Stimulated activated CD4-positive, alpha-beta T cell treated with anti-CD3 and anti-CD28 coated beads, Interleukin-1b, Interleukin-23, amount 100 ng/mL, for 1 hour (primary cell): ENCODE measurements around the gene DNAJC3.

ENCODE experiments used
- DNase-seq, 2 donors: peaks; one replicate each; pipeline ENCODE4 v3.0.0-alpha.2; 2020; ENCODE audit warnings: low read depth in 2 of 2

Gene DNAJC3

DNA sequence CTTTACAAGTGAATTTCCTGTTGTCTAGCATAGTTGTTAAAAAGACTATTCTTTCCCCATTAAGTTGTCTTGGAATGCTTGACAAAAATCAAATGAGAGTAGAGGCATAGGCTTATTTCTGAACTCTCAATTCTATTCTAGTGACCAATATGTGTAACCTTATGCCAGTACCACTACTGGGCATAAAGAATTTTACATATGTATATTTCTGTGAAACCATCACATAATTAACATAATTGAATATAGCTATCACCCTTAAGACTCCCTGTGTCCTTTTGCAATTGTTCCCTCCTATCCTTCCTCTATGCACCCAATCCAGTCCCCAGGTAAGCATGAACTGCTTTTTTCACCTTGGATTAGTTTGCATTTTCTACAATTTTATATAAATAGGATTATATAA, 165.0 kb downstream of the DNAJC3 start:
- DNase-seq, result no peak

DNA sequence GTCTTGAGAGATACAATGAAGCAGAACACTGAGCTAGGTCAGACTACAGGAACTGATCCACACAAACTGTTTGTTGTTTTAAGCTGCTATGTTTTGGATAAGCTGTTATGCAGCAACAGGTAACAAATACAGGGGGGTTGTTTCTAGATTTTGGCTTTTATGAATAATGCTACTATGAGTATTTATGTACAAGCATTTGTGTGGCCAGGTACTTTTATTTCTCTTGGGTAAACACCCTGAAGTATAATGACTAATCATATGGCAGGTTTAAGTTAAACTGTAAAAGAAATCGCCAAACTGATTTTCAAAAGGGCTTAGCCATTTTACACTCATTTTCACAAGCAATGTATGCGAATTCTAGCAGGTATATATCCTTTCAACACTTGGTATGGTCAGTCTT, 166.0 kb downstream of the DNAJC3 start:
- DNase-seq, result no peak
